CD4-positive, alpha-beta T cell treated with Interleukin-17A for 4 hours (primary cell): ENCODE measurements around the gene GALNT13.

Experiments used
- DNase-seq: peaks from one replicate; pipeline ENCODE4 v3.0.0-alpha.2; 2020; ENCODE audit warnings: mixed read lengths

GALNT13 gene

DNA sequence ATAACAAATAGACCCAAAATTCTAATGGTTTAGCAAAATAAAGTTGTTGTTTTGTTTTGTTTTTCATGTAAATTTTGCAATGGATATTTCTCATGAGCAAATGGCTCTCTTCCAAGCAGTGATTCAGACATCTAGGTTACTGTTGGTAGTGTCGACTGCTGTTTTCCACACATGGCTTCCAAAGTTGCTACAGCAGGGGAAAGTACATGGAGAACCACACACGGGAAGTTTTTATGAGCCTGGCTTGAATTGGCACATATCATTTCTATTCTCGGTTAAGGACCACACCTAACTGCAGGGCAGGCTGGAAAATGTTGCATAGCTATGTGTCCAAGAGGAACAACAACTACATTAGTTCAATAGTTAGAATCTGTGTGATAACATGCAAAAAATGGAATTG, 262.1 kb downstream of the GALNT13 start:
- DNase-seq: no peak

DNA sequence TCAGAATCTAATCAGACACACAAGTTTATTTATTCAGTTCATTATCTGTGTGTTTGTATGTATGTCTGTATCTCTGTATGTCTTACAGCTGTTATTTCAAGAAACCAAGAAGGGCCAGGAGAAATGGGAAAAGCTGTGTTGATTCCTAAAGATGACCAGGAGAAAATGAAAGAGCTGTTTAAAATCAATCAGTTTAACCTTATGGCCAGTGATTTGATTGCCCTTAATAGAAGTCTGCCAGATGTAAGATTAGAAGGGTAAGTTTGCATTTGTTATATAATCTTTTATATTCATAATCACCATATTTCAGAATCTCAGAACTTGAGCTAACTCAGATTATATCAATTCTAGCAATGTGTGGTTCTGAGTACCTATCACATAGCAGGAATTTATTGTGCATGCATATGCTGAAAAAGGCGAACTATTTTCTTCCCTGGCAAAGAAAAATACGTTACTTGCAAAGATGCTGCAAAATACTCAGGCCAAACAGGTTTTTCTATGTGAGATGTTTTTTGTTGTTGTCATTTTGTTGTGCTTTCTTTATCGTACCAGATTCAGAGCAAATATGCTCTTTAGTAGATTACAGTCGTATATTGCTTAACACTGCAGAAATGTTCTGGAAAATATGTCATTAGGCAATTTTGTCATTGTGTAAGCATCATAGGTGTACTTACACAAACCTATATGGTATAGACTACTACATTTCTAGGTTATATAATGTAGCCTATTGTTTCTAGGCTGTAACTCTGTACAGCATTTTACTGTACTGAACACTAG, 268.7 kb downstream of the GALNT13 start:
- no peak for DNase-seq

GRCh38 chr2:154142480-154142879, 270.8 kb downstream of the GALNT13 start:
- no peak for DNase-seq

DNA sequence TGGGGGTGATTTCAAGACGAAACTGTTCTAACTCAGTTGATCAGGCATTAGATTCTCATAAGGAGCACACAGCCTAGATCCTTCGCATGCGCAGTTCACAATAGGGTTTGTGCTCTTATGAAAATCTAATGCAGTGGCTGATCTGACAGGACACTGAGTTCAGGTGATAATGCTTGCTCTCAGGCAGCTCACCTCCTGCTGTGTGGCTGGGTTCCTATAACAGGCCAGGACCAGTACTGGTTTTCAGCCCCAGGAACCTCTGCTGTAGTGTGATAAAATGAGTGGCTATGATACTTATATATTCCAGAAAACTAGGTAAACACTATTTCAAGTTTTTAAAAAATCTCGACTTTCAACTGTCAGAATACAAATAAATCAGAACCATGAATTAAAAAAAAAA, 271.4 kb downstream of the GALNT13 start:
- no peak for DNase-seq

DNA sequence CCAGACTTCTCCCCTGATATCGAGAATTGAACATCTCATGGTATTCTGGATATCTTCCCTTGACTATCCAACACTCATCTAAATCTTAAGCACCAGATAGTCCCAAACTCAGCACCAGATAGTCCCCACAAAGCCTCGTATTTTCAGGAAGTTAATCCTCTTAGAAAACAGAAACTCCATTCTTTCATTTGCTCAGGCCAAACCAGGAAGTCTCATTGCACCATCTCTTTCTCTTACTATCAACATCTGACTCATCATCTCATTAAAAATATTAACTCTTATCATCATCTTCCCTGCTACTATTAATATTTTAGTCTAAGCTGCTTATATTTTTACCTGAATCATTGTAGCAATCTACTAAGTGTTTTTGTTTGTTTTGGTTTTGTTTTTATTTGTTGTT, 286.4 kb downstream of the GALNT13 start:
- no peak for DNase-seq

GRCh38 chr2:154161286-154161685, 289.6 kb downstream of the GALNT13 start:
- DNase-seq: no peak

DNA sequence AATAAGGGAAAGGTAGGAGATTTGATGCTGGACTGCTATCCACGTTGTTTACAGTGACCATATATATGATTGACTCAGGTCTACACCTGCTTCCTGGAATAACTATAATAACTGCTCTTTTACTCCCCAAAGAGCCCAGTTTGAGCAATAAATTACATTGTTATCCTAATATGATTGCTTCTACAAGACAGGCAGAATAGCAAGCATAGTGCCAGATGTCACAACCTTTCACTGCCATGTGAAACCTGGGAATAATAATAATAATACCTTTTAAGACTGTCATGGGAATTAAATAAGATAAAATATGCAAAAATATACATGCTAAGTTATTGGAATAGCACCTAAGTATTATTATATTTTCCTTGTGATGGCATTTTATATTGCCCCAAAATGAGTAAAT, 298.7 kb downstream of the GALNT13 start:
- no peak for DNase-seq

DNA sequence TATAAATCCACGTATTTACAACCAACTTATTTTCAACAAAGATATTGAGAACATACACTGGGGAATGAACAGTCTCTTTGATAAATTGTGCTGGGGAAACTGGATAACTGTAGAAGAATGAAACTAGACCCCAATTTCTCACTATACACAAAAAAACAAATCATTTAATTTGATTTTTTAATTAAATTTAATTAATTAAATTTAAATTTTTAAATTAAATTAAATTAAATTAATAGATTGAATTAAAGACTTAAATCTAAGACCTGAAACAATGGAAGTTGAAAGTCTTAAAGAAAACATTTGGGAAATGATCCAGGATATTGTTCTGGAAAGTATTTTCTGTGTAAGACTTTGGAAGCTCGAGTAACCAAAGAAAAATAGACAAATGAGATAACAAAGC, 301.4 kb downstream of the GALNT13 start:
- DNase-seq: no peak

GRCh38 chr2:154173919-154174318, 302.2 kb downstream of the GALNT13 start:
- DNase-seq: no peak

DNA sequence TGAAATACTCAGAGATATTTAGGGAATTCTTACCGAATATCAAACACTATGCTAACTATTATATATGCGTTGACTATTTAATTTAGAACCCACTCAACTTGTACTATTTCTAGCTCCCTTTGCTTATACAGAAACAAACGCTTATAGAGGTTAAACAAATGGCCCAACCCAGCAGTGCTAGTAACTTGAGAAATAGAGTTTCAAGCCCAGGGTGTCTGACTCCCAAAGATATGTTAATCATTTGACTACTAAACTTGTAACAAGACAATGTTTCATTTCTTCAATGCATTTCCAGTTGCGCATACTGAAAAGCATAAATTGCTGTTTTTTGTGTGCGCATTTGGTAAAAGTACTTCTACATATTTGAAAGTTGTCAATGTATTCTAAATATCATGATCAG, 310.3 kb downstream of the GALNT13 start:
- no peak for DNase-seq

DNA sequence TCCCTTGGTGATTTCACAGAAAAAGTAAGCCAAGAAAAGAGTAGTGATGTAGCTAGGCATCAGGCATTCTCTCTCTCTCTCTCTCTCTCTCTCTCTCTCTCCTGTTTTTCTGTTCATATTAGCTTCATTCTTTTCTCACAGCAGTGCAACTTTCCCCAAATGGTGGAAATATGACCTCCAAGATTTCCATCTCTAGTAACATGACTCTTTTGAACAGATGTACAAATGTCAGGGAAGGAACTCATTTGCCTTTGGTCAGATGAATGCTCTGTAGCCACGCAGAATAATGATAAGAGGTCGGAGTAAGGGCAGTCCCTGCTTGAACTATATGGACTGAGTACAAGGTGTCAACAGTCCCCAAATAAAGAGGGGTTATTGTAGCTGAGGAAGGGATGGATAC, 316.2 kb downstream of the GALNT13 start:
- DNase-seq: no peak

DNA sequence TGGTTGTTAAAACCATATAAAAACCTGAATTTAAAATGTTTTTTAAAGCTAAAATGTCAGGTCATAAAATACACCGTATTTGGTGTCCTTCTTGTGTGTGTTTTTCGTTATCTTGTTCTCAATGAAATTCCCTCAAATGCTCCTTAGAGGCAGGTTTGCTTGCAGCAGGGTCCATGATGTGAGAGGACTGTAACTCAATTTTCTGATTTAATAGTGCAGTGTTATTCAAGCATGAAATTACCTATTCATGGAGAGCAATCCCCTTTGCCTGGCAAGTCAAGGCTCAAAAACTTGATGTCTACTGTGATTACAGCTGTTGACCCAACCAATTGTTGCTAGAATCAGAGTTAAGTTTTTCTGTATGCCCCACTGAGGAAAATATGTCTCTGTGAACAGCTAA, 318.2 kb downstream of the GALNT13 start:
- no peak for DNase-seq

- DNase-seq: no peak
Measured at GRCh38 chr2:154193246-154193645, 321.5 kb downstream of the GALNT13 start.

DNA sequence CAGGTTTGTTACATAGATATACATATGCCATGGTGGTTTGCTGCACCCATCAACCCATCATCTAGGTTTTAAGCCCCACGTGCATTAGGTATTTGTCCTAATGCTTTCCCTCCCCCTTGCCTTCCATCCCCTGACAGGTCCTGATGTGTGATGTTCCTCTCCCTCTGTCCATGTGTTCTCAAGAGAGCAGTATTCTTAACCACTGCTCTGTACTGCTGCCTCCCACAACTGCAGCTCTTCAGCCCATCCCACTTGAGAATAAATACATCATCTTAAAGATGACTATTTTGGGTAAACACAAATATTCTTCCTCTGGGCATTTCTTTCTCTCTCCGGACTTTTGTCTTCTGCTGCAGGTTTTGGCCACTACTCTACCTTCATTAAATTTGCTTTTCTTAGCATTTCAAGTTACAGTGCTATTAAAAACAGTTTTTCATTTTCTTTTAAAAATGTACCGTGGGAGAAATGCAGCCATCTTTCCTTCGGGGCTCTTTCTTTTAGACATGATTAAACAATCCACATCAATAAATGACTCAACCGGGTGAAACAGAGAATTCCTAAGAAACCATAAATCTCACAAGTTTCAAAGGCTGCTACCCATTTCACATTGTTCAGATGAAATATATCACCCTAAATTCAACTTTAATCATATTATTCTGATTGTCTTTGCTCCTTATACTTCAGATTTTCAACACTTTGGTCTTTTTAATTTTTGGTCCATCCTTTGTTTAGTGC, 323.4 kb downstream of the GALNT13 start:
- no peak for DNase-seq

- no peak for DNase-seq
Measured at GRCh38 chr2:154195644-154196195, 324.0 kb downstream of the GALNT13 start.

DNA sequence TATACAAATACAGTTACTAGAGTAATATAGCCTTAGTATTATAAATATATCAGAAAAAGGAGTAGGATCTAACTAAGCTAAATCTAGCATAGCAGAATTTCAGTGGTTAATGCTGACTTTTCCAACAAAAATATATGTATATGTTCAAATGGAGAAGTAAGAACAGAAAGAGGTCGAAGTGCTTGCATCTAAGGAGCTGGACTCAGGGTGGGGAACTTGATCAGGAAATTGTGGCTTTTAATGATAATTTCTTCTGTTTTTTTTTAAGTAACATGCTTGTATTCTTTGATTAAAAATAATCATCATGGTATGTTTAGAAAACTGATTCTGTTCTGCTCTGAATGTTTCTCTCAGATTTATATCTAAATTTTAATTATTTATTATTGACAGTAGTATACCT, 327.1 kb downstream of the GALNT13 start:
- no peak for DNase-seq

DNA sequence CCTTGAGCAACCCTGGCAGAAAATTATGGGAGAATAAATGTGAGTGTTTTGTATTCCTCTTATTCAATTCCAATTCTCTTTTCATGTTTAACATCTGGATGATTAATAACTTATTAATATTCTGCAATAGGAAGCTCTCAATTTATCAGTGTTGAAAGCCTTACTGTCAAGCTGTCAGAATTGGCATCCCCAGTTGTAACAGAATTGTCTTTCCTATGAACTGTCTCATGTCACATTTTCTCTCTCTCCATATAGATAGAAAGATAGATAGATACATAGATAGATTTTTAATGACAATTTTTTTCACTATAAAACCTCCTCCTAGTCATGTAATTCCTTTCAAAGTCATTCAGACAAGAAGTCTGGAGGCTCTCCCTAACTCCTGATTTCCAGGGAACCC, 331.5 kb downstream of the GALNT13 start:
- no peak for DNase-seq

DNA sequence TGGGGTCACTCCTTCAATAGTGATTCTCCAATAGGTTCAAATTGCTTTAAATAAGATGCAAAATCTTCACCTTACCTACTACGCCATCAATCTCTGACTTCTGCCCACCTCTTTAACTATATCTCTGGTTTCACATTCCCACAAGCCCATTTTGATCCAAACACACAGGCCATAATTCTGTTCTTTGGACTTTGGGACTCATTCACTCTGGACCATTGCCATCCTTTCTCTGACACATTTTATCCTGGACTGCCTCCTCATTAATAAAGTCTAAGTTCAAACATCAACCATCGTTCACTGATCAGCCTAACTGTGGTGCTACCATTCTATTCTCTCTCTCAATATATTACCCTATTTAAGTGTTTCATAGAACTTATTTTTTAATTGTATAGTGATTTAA, 332.2 kb downstream of the GALNT13 start:
- DNase-seq: no peak

DNA sequence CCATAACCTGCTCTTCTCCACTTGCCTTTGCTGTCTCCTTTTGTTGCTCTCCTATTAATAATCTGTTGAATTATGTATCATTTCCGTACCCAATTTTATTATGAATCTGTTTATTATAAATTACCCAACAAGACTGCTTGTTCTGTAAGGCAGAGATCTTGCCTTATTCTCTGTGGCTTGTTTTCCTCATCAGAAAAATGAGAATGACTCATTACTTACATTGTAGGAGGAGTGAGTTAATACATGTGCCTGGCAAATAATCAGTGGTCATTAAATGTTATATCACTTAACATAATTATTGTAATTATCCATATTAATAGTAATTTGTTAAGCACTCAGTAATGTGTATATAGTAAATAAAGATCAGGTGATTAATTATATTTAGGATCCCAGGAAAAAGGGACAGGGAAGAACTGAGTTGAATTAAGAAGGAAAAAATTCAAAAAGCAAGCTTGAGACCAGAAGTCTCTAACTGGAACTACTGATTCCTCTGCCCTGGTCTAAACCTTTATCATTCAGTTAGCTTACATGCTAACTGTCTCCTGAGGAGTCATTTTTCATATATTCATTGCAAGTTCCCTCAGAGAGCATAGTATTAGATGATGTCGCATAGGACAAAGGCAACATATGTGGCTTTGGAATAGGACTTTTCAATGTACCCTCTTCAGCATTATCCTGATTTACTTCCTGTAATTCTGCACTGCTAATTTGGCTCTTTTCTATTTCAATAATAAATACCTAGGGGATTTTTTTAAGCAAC, 335.7 kb downstream of the GALNT13 start:
- no peak for DNase-seq

- DNase-seq: no peak
Measured at GRCh38 chr2:154223726-154224125, 352.0 kb downstream of the GALNT13 start.

DNA sequence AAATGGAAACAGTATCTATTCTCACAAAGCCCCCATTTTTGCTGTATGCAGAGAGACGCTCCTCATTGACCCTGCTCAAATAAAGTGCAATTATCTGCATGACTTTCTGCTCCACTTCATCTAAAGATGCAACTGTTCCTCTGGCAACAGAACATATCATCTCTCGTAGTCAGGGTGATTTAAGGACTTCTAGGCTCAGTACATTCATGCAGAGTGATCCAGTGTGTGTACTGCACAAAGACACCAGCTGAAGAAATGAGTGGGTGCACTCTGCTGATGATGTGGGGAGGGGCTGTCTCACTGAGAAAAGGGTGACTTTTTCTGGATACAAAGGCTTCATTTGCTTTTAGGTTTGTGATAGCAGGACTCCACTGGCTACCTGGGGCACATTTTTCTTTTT, 355.2 kb downstream of the GALNT13 start:
- DNase-seq: no peak

GRCh38 chr2:154228566-154229280, 357.0 kb downstream of the GALNT13 start:
- DNase-seq: no peak

- DNase-seq: no peak
Measured at GRCh38 chr2:154229966-154230365, 358.2 kb downstream of the GALNT13 start.
